Upper lobe of left lung (tissue), 4 donors: Measurements from ENCODE around the gene TPH2.

Experiments used
- EP300 ChIP-seq, 4 donors: sonication (generic); formaldehyde crosslinking; IDR thresholded peaks; one replicate each; pipeline ENCODE4 v1.5.1; 2017; ENCODE audit warnings: antibody characterized with exemption in 4 of 4, control low read depth in 2 of 4
- POLR2A ChIP-seq, 4 donors: fragments of 450-650 bp; IDR thresholded peaks; one replicate each; pipeline ENCODE4 v1.5.1; 2016 to 2017; ENCODE audit warnings: antibody characterized with exemption in 4 of 4, mild to moderate bottlenecking in 2 of 4
- POLR2AphosphoS5 ChIP-seq, 2 donors: sonication (generic); formaldehyde crosslinking; IDR thresholded peaks; one replicate each; pipeline ENCODE4 v1.5.1; 2017; ENCODE audit warnings: antibody characterized with exemption in 2 of 2
- TF ChIP-seq, protein P1 (sequence below), 6 experiments: fragments of 450-650 bp in 4 of 6; fragments of 200-600 bp in 2 of 6; sonication (generic) in 2 of 6; IDR thresholded peaks; one replicate each; pipeline ENCODE4 v1.5.1; 2016 to 2019; ENCODE audit warnings: antibody characterized with exemption in 6 of 6

DNA sequence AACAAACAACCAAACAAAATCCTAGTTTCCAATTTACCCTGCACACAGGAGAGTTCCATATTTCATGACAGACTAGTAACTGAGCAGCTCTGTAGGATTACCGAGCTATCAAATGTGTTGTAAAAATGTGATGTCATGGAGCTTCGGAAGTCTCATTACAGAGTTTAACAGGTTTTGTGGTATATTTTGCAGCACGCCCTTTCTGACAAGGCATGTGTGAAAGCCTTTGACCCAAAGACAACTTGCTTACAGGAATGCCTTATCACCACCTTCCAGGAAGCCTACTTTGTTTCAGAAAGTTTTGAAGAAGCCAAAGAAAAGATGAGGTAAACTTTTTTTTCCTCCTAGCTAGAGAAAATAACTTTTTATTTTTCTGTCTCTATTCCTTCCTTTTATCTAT, 92.4 kb downstream of the TPH2 start:
- TF ChIP-seq POLR2A (IDR thresholded peaks at IDR 0.05) (no peak), EP300 (IDR thresholded peaks at IDR 0.05) (no peak), POLR2AphosphoS5 (IDR thresholded peaks at IDR 0.05) (no peak)
- TF ChIP-seq, protein P1, sequence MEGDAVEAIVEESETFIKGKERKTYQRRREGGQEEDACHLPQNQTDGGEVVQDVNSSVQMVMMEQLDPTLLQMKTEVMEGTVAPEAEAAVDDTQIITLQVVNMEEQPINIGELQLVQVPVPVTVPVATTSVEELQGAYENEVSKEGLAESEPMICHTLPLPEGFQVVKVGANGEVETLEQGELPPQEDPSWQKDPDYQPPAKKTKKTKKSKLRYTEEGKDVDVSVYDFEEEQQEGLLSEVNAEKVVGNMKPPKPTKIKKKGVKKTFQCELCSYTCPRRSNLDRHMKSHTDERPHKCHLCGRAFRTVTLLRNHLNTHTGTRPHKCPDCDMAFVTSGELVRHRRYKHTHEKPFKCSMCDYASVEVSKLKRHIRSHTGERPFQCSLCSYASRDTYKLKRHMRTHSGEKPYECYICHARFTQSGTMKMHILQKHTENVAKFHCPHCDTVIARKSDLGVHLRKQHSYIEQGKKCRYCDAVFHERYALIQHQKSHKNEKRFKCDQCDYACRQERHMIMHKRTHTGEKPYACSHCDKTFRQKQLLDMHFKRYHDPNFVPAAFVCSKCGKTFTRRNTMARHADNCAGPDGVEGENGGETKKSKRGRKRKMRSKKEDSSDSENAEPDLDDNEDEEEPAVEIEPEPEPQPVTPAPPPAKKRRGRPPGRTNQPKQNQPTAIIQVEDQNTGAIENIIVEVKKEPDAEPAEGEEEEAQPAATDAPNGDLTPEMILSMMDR (IDR thresholded peaks at IDR 0.05) = no peak
